ENCODE data around the gene UGT1A1.

Gene UGT1A1

DNA sequence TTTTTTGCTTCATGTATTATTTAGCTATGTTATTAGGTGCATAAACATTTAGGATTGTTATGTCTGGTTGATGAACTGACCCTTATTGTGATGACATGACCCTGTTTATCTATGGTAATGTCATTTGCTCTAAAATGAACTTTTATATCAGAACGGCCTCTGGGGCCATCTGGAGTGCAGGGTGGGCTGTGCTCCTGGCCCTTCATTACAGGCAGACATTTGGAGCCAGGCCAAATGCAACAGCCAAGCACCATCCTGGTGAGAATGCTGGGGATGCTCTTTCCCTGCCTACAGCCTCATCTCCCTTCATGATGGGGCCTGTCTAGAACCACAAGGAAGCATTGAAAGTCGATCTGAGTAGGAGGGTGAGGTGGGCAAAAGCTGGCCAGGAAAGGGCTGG lies 56.3 kb downstream of the UGT1A1 start:
- no peak for TF ChIP-seq TCF12 (IDR thresholded peaks at IDR 0.05; ENCODE audit: low read depth)
- no peak for TF ChIP-seq ZBTB7A (IDR thresholded peaks at IDR 0.05; ENCODE audit: low read depth)
- no peak for TF ChIP-seq CREB1 (IDR thresholded peaks at IDR 0.05; ENCODE audit: low read depth)
- TF ChIP-seq USF1 (IDR thresholded peaks at IDR 0.05): no peak
- TF ChIP-seq NFIC (IDR thresholded peaks at IDR 0.05): no peak
- TF ChIP-seq, protein P1, sequence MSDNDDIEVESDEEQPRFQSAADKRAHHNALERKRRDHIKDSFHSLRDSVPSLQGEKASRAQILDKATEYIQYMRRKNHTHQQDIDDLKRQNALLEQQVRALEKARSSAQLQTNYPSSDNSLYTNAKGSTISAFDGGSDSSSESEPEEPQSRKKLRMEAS (IDR thresholded peaks at IDR 0.05): no peak
- no peak for TF ChIP-seq EGR1 (IDR thresholded peaks at IDR 0.05)
- TF ChIP-seq FOXM1 (IDR thresholded peaks at IDR 0.05; ENCODE audit: borderline replicate concordance, low read depth): no peak
- no peak for TF ChIP-seq YY1 (IDR thresholded peaks at IDR 0.05; ENCODE audit: low read depth)
- TF ChIP-seq TEAD4 (IDR thresholded peaks at IDR 0.05): no peak
- TF ChIP-seq TAF1 (IDR thresholded peaks at IDR 0.05; ENCODE audit: low read depth): no peak
- no peak for TF ChIP-seq CEBPB (IDR thresholded peaks at IDR 0.05)
- no peak for TF ChIP-seq REST (IDR thresholded peaks at IDR 0.05; ENCODE audit: low read depth)
- no peak for TF ChIP-seq RAD21 (IDR thresholded peaks at IDR 0.05; ENCODE audit: low read depth)
- no peak for TF ChIP-seq EP300 (IDR thresholded peaks at IDR 0.05; ENCODE audit: borderline replicate concordance)

GRCh38 chr2:233816771-233817170 lies 56.7 kb downstream of the UGT1A1 start:
- TF ChIP-seq TAF1 (IDR thresholded peaks at IDR 0.05; ENCODE audit: low read depth) (no peak), USF1 (IDR thresholded peaks at IDR 0.05) (no peak), CREB1 (IDR thresholded peaks at IDR 0.05; ENCODE audit: low read depth) (no peak), NFIC (IDR thresholded peaks at IDR 0.05) (no peak)

GRCh38 chr2:233817361-233817911 lies 57.4 kb downstream of the UGT1A1 start:
- TF ChIP-seq, protein P1 (IDR thresholded peaks at IDR 0.05): no peak
- TF ChIP-seq TEAD4 (IDR thresholded peaks at IDR 0.05) (no peak), RAD21 (IDR thresholded peaks at IDR 0.05; ENCODE audit: low read depth) (no peak), NFIC (IDR thresholded peaks at IDR 0.05) (no peak), ZBTB7A (IDR thresholded peaks at IDR 0.05; ENCODE audit: low read depth) (no peak), TAF1 (IDR thresholded peaks at IDR 0.05; ENCODE audit: low read depth) (no peak), REST (IDR thresholded peaks at IDR 0.05; ENCODE audit: low read depth) (no peak), EGR1 (IDR thresholded peaks at IDR 0.05) (no peak), FOXM1 (IDR thresholded peaks at IDR 0.05; ENCODE audit: borderline replicate concordance, low read depth) (no peak), EP300 (IDR thresholded peaks at IDR 0.05; ENCODE audit: borderline replicate concordance) (no peak), YY1 (IDR thresholded peaks at IDR 0.05; ENCODE audit: low read depth) (no peak), CEBPB (IDR thresholded peaks at IDR 0.05) (no peak), CREB1 (IDR thresholded peaks at IDR 0.05; ENCODE audit: low read depth) (no peak), USF1 (IDR thresholded peaks at IDR 0.05) (no peak), TCF12 (IDR thresholded peaks at IDR 0.05; ENCODE audit: low read depth) (no peak)

GRCh38 chr2:233817995-233818638 lies 58.0 kb downstream of the UGT1A1 start:
- no peak for TF ChIP-seq REST (IDR thresholded peaks at IDR 0.05; ENCODE audit: low read depth)
- TF ChIP-seq NFIC (IDR thresholded peaks at IDR 0.05): no peak
- TF ChIP-seq YY1 (IDR thresholded peaks at IDR 0.05; ENCODE audit: low read depth): no peak
- no peak for TF ChIP-seq RAD21 (IDR thresholded peaks at IDR 0.05; ENCODE audit: low read depth)
- no peak for TF ChIP-seq FOXM1 (IDR thresholded peaks at IDR 0.05; ENCODE audit: borderline replicate concordance, low read depth)
- no peak for TF ChIP-seq EGR1 (IDR thresholded peaks at IDR 0.05)
- TF ChIP-seq ZBTB7A (IDR thresholded peaks at IDR 0.05; ENCODE audit: low read depth): no peak
- TF ChIP-seq, protein P1 (IDR thresholded peaks at IDR 0.05): no peak
- no peak for TF ChIP-seq CEBPB (IDR thresholded peaks at IDR 0.05)
- no peak for TF ChIP-seq EP300 (IDR thresholded peaks at IDR 0.05; ENCODE audit: borderline replicate concordance)
- no peak for TF ChIP-seq USF1 (IDR thresholded peaks at IDR 0.05)
- no peak for TF ChIP-seq CREB1 (IDR thresholded peaks at IDR 0.05; ENCODE audit: low read depth)
- TF ChIP-seq TEAD4 (IDR thresholded peaks at IDR 0.05): no peak
- no peak for TF ChIP-seq TAF1 (IDR thresholded peaks at IDR 0.05; ENCODE audit: low read depth)

All from Ishikawa (cell line).